ENCODE results near the gene ITPR1. TPM values are rescaled to one million over a fixed set of nuclear protein-coding genes. Genes with fewer than 3 reads are reported as not detected.

ITPR1 gene
- total and polyA plus RNA-seq, 11 donors = 8.9 to 55.8 (median 19.9) TPM

DNA sequence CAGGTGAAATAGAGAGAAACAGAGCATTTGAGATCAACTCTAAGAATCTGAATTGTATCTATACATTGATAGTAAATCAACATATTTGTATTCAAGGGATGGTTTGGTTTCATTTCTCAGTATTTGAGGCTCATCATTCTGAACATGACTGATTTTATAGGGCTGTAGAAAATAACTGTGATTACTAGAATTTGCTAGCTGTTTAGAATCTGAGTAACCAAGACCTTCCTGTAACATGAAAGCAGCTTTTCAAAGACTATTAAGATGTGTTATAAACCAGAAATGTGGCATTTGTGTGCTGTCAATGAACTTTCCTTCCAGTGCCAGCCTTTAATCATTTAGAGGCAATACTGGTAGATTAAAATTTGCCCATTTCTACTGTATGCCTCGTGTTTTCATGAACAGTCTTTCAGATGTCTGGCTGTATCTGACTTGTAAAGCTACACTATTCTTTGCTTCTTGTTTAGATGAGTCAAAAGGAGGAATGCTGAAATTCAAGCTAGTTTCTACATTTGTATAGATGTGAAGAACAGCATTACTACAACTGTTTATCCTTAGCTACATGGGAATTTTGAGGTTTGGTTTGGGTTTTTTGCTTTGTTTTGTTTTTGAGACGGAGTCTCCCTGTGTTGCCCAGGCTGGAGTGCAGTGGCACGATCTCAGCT lies 348.8 kb downstream of the ITPR1 start:
- Histone ChIP-seq H3K9me3 (no peaks in the 10 kb centered on the region), H3K27me3 (no peaks in the 10 kb centered on the region), H3K4me3 (no peak overlapping the region), H3K27ac (peak overlapping the region in 1 of 12 donors; percentile 34), H3K4me1 (peaks cover 0 to 19% (median 0%) of the 10 kb centered on the region in 12 donors), H3K36me3 (peaks cover 0 to 30% (median 16%) of the 10 kb centered on the region in 9 donors)
- TF ChIP-seq CTCF (IDR thresholded peaks at IDR 0.05) (no peak), POLR2A (IDR thresholded peaks at IDR 0.05) (no peak)
- intact Hi-C loops (cut with DNase I) = no loop called here
- WGBS, 4 donors = 92 to 96% (median 93%) methylated on average over 3 of the region's 3 CpGs
- DNase-seq (no peak), ATAC-seq (no peak)

- Histone ChIP-seq H3K27ac (no peak overlapping the region), H3K9me3 (no peaks in the 10 kb centered on the region), H3K4me3 (no peak overlapping the region), H3K4me1 (peaks cover 0 to 28% (median 0%) of the 10 kb centered on the region in 12 donors), H3K27me3 (no peaks in the 10 kb centered on the region), H3K36me3 (peaks cover 0 to 13% (median under 1%) of the 10 kb centered on the region in 9 donors)
- no peak for ATAC-seq
- DNase-seq = no peak
- 94 to 97% (median 95%) methylated on average over 5 of the region's 5 CpGs for WGBS, 4 donors
- intact Hi-C loops (cut with DNase I) = no loop called here
- TF ChIP-seq POLR2A (IDR thresholded peaks at IDR 0.05) = no peak
- no peak for TF ChIP-seq CTCF (IDR thresholded peaks at IDR 0.05)
Measured at GRCh38 chr3:4843619-4844018, 350.5 kb downstream of the ITPR1 start.

DNA sequence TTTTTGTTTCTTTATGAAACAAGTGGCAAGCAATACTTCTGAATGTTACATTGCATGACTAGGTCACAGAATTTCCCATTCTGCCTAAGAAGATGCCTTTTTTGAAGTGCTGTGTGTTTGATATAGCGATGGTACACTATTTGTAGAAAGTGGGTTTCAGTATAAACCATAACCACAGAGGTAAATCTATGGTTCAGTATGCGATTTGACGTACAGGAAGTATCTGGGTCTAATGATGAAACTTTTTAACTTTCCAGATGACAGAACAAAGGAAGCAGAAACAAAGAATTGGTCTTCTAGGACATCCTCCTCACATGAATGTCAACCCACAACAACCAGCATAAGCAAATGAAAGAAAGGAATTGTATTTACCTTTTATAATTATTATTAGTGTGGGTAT lies 352.7 kb downstream of the ITPR1 start:
- Histone ChIP-seq H3K4me1 (peaks cover 0 to 46% (median 0%) of the 10 kb centered on the region in 12 donors), H3K9me3 (no peaks in the 10 kb centered on the region), H3K27ac (peak overlapping the region in 1 of 12 donors; percentile 65), H3K36me3 (peaks cover 0 to 8% (median 0%) of the 10 kb centered on the region in 9 donors), H3K4me3 (no peak overlapping the region), H3K27me3 (no peaks in the 10 kb centered on the region)
- peak in 1 of 4 donors; percentile 62 for ATAC-seq
- 57 to 71% (median 63%) methylated on average over 3 of the region's 3 CpGs for WGBS, 4 donors
- TF ChIP-seq CTCF (IDR thresholded peaks at IDR 0.05) = no peak
- TF ChIP-seq POLR2A (IDR thresholded peaks at IDR 0.05) = no peak
- intact Hi-C loops (cut with DNase I) = no loop called here
- no peak for DNase-seq

- Histone ChIP-seq H3K36me3 (peaks cover 0 to 8% (median 0%) of the 10 kb centered on the region in 9 donors), H3K4me1 (peaks cover 0 to 51% (median 0%) of the 10 kb centered on the region in 12 donors), H3K27ac (peak overlapping the region in 1 of 12 donors; percentile 65), H3K4me3 (no peak overlapping the region), H3K9me3 (no peaks in the 10 kb centered on the region), H3K27me3 (no peaks in the 10 kb centered on the region)
- ATAC-seq (no peak), DNase-seq (no peak)
- intact Hi-C loops (cut with DNase I) = no loop called here
- 83 to 94% (median 88%) methylated on average over 4 of the region's 4 CpGs for WGBS, 4 donors
- no peak for TF ChIP-seq POLR2A (IDR thresholded peaks at IDR 0.05)
- TF ChIP-seq CTCF (IDR thresholded peaks at IDR 0.05) = no peak
Measured at GRCh38 chr3:4846543-4846942, 353.4 kb downstream of the ITPR1 start.

All from heart left ventricle (tissue), 16 donors.